HL-60 (cell line): ENCODE measurements around the gene PRKD1.

Source experiments
- POLR2AphosphoS5 ChIP-seq: IDR thresholded peaks from 2 replicates; pipeline ENCODE4 v1.6.1; 2012; ENCODE audit warnings: low read depth
- TF ChIP-seq, protein P1 (sequence below): IDR thresholded peaks from one replicate; pipeline ENCODE4 v1.5.1; 2011; ENCODE audit warnings: low read length, control low read depth, inconsistent platforms; ENCODE audit not compliant: insufficient read depth

DNA sequence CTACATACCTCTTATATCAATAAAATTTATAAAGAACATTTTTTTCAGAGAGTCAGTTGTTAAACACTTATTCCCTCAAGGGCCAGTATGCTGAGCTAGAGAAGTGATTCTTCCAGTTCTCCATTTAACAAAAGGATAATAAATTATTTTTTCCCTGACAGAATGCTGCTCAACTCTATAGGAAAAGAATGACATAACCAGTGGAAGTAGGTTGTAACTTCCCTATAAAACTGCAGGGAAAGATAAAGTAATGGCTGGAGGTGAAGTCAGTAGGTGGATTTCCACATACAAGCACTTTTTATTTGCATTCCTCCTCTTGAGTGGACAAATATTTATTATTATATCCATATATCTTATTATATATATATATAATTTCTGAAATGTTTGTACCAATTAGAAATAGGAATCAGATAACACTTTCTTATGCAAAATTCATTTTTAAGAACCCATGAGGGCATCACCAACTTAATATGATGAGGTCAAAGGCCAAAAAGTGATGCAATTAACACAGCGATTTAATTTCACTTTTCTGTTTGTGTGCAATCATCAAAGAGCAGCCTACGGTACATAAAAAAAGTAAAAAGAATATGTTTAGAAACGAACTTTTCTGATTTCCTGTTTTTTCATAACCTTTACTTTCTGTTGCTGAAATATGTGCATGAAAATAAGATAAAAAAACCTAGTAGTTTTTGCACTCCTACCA is 175.3 kb downstream of the PRKD1 start:
- TF ChIP-seq, protein P1, sequence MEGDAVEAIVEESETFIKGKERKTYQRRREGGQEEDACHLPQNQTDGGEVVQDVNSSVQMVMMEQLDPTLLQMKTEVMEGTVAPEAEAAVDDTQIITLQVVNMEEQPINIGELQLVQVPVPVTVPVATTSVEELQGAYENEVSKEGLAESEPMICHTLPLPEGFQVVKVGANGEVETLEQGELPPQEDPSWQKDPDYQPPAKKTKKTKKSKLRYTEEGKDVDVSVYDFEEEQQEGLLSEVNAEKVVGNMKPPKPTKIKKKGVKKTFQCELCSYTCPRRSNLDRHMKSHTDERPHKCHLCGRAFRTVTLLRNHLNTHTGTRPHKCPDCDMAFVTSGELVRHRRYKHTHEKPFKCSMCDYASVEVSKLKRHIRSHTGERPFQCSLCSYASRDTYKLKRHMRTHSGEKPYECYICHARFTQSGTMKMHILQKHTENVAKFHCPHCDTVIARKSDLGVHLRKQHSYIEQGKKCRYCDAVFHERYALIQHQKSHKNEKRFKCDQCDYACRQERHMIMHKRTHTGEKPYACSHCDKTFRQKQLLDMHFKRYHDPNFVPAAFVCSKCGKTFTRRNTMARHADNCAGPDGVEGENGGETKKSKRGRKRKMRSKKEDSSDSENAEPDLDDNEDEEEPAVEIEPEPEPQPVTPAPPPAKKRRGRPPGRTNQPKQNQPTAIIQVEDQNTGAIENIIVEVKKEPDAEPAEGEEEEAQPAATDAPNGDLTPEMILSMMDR = no peak
- TF ChIP-seq POLR2AphosphoS5 = no peak
